Mucosa of gallbladder (tissue), 1 donor: Measurements from ENCODE around the gene ZFPM1. TPM values are rescaled to one million over a fixed set of nuclear protein-coding genes. Genes with fewer than 3 reads are reported as not detected.
"Not testable (repeated sequence)": the region's sequence is repeated elsewhere in the genome, so short reads cannot be mapped to it uniquely, and the experiment has no call there.

Source experiments
- DNase-seq: peaks from one replicate; pipeline ENCODE4 v3.0.0-alpha.2; 2020; ENCODE audit warnings: low spot score
- total RNA-seq: library from RNA; stranded (reverse); gene quantifications from one replicate; pipeline ENCODE4 v1.2.1, GENCODE V29; 2021
- donor health status: DM: no; HTN: no; CAD: no.

The ZFPM1 gene
- 72.0 TPM for total RNA-seq

DNA sequence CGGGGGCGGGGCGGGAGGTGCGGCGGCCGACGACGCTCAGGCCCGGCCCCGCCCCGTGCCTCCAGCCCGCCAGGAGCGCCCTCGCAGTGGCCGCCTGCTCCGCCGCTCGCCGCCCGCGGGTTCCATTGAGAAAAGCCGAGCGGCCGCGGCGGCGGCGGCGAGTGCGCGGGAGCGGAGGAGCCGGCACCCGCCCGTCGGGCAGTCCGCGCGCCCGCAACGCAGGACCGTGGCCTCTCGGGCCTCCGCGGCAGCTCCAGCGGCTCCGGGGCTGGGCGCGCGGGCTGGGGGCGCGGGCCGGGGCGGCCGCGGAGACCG lies at the start of gene ZFPM1:
ZFPM1 (plus strand) TSS at position 64 of the 315 bp plus-strand sequence. CDS start 359 bp downstream, outside the sequence.
- DNase-seq: no peak

DNA sequence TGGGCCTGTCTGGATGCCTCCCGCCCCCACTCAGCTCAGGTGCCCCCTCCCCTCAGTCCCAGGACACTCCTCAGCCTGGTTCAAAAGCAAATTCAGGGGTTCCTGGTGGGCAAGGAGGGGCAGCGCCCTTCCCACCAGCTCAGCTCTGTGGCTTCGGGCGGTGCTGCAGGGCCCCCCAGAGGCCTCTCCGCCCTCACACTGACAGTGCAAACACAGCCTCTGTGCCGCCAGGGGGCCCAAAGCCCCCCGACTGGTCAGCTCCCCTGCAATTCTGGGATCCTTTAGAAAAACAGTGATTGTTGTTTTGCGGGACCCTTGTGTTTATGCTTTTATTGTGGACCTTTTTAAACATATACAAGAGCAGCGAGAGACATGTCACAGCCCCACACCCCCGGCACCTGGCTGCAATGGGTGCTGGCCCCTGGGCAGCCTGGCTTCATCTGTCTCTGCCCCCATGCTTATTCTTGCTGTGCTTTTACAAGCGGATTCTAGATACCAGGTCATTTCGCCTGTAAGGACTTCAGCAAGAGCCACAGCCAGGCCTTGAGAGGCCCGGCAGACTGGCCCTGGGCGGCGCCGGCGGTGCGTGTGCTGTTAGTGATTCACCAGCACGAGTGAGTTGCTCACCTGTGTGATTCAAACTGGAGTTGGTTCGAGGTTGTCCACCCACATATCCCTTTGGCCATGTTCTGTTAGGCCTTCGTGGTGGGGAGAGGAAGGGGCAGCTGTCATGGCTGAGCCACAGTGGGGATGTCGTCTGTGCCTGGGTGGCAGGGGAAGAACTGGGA lies 49.1 kb upstream of the ZFPM1 start:
- DNase-seq: no peak

DNA sequence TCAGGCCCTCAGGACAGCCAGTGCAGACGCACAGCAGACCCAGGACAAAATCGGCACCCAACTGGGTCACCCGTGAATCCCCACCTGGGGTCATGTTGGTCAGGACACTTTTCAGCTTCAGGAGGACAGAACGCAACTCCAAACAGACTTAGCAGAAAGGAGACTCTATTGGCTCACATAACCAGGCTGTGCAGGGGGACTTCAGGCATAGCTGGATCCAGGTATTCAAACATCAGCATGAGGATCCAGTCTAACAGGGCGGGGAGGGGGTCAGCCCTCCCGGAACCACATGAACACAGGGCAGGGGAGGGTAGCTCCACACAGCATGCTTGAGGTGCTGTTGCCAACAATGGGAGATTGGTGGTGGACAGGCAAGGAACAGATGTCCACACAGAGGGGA lies 48.3 kb upstream of the ZFPM1 start:
- no peak for DNase-seq

DNA sequence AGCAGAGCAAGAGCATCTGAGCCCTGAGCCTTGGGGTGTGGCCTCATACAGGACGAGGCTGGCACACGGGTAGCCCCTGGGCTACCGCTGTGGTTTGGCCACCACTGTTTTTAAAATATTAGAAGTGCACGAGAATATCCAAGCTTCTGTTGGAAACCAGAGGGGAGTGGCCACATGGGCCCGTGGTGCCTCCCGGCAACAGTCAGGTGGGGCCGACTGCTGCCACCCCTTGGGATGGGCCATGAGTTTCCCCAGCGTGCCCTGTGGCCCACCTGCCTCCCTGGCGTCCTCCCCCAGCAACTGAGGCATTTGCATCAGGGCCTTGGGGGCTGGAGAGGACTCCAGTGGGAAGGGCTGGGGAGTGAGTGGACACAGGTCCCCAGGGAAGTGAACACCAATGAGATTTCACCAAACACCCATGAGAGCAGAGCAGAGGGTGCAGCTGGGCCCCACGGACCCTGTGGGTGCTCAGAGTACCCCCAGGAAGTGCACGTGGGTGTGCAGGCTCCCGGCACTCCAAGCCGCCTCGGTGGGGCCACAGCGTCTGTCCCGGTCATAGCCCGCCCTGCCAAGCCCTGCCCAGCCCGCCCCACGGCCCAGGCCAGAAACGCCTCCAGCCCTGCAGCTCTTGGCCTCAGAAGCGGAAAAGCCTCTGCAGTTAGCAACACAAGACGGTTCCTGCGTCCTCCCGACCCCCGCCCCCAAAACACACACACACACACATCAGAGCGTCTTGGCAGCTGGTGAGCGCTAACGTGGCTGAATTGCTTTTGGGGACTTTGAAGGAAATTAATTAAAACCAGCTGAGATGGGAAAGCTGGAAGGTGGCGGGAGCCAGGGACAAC lies 47.6 kb upstream of the ZFPM1 start:
- DNase-seq: no peak

DNA sequence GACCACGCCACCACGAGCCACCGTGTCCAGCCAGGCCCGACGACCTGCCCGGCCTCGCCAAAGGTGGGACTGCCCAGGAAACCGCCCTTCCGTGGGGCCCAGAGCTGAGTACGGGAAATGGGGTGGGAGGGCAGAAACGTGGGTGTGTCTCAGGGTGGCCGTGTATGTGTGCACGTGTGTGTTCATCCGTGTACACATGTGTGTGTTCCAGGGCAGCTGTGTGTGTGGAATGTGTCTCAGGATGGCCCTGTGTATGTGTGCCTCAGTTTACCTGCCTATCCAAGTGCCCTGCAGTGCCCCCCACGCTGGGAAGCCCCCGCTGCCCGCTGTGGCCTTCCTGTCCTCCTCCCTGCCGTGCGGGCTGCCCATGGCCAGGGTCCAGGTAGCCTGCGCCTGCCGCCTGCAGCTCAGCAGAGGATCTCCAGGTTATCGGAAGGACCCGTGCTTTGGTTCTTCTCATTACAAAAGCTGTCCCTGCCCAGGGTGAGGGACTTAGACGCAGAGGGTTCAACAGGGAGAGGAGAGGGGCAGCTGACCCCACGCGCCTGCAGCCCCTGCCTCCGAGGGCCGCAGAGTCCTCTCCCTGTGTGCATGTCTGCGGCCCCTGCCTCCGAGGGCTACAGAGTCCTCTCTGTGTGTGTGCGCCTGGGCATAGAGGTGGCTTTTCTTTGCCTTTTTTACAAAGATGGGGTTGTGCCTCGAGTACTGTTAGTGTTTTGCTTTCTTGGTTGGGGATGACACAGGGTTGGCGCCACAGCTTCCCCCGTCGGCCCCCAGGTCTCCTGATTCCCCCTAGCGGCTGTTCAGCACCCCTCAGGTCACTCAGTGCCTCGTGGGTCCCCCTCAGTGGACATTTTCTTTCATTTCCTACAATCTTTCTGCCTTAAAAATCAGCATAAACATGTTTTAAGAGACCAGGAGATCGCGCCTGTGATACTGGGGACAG lies 46.7 kb upstream of the ZFPM1 start:
- no peak for DNase-seq

DNA sequence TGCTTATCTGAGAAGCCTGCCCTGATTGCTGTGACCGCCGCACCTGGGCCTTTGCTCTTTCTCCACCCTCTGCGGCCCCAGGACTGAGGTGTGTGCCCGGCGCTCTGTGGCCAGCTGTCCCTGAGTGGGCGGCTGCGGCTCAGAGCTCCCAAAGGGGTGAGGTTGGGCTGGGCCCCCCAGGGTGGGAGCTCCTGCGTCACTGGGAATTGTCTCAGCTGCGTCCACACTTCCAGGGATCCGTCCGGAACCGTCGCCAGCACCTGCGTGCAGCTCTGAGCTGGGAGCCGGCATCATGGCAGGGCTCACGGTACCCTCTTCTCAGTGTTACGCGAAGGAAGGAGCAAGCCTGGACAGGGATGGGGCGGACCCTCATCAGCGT lies 46.0 kb upstream of the ZFPM1 start:
- no peak for DNase-seq

DNA sequence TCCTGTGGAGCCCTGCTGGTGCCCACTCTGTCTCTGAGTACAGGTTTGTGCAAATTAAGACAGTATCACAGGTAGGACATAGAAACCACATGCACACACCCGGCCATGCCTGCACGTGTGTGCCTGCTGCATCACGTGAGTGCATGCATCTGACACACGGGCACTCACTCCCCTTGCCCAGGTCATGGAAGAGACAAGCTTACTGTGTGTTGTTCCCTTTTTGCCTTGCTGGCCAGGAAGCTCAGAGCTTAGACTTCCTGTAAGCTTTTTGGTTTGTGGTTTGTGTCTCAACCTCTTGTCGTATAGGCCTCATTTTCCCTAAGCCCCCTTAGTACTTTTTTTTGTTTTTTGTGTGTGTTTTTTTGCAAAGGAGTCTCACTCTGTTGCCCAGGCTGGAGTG lies 45.3 kb upstream of the ZFPM1 start:
- DNase-seq: no peak

DNA sequence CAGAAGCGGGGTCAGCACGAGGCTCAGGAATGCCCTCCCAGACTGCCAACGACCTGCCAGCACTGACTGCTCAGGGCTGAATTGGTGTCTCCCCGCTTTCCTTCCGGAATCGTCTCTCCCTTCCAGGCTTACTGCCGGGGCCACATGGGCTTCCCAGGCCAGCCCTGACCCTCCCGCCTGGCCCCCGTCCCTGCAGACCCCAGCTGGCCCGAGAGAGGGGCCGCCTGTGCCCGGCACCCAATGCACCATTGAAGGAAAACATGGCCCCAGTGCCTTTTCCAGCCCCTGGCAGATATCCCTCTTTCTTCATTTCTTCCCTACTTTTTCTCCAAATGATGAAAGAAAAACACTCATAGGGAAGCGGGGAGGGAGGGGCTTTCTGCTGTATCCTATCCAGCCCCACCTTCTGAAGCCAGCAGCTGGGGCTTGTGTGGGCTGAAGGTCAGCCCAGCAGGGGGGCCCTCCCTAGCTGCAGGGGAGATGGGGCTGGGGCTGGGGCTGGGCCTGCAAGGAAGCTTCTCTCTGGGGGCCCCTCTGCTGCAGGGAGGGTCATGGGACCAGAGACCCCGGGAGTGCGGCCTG lies 44.4 kb upstream of the ZFPM1 start:
- no peak for DNase-seq

DNA sequence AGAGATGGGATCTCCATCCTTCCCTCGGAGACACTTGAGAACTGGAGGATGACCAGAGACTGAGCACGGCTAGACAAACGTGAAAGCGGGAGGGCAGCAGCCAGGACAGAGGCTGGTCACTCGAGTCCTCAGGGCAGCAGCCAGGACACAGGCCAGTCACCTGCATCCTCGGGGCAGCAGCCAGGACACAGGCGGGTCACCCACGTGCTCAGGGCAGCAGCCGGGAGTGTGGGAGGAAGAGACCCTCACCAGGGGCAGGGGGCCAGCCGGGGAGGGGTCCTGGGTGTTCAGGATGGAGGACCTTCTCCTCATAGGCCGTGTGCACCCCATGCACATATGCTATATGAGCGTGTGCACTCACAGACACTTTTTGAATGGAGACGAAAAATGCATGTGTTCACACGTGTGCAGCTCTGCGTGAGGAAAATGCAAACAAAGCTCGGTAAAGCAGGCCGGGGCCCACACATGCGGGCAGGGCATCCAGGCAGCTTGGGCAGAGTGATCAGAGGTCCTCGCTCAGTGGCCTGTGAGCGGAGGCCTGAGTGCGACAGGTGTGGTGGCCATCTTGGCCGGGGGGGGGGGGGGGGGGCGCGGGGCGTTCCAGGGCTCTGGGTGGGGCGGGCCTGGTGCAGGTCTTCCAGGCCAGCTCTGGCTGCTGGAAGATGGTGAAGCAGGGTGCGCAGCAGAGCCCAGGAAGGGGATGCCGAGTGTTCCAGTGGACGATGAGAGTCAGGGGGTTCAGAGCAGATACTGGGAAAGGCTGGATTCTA lies 43.6 kb upstream of the ZFPM1 start:
- no peak for DNase-seq

DNA sequence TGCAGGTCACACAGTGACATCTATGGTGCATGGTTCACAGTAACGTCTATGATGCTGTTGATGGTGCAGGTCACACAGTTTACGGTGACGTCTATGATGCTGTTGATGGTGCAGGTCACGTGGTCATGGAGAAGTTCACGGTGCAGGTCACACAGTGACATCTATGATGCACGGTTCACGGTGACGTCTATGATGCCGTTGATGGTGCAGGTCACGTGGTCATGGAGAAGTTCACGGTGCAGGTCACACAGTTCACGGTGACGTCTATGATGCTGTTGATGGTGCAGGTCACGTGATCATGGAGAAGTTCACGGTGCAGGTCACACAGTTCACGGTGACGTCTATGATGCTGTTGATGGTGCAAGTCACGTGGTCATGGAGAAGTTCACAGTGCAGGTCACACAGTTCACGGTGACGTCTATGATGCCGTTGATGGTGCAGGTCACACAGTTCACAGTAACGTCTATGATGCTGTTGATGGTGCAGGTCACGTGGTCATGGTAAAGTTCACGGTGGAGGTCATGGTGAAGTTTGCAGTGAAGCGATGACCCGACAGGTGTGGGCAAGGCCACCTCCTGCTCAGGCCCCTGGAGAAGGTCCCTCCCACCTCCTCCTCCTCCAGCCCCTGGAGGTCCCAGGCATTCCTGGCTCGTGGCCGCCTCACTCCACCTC lies 42.6 kb upstream of the ZFPM1 start:
- not testable (repeated sequence) for DNase-seq

DNA sequence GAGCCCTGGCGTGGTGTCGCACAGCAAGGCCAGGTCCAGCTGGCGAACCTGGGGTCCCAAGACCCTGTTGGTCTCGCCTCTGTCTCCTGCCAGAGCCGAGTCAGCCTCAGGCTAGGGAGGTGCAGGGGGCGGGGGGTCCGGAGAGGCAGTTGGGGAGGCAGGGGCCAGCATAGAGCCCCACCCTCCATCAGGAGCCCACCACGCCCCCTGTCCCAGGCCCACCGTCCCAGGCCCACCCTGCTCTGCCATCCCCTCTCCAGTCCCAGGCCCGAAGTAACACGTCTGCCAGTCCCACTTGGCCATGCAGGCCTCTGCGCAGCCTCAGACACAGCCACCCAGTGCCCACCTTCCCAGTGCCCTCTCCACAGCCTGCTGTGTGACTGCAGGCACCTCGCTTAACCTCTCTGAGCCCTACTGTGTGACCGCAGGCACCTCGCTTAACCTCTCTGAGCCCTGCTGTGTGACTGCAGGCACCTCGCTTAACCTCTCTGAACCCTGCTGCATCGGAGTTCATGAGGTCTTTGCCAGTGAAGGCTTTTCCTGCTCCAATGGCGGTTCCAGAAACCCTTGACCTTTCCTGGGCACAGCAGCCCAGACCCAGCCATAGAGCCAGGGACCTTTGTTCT lies 41.0 kb upstream of the ZFPM1 start:
- DNase-seq: no peak

DNA sequence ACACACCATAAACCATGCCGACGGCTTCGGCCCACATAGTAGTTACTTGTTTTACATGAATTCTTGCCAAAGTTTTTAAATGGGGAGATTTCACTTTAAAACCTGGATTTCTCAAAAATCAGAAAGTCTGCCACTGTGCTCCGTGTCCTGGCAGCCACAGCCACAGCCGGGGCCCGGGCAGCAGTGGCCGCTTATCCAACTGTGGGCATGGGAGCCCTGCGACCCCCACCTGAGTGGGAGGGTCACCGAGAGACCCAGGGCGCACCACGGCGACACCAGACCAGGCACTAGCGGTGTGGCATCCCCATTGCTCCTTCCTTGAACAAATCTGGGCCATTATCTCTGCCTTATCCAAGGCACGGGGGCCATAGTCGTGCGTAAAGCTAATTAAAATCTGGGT lies 40.3 kb upstream of the ZFPM1 start:
- no peak for DNase-seq

DNA sequence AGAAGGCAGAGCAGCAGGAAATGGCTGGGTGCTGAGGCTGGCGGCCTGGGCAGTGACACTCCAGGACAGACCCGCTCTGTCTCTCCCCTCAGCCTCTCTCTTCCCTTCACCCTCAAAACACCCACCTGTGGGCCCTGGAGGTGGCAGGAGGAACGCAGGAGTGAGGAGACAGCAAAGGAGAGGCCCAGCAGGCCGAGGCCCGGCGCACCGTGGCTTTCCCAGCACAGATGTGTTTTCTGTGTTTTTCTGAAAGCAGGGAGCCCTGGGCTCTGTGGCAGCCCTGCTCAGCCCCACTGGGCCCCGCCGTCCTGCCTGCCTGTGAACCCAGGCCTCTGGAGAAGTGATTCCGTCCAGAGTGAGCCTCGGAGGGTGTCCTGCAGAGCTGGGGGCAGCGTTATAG lies 39.8 kb upstream of the ZFPM1 start:
- no peak for DNase-seq

DNA sequence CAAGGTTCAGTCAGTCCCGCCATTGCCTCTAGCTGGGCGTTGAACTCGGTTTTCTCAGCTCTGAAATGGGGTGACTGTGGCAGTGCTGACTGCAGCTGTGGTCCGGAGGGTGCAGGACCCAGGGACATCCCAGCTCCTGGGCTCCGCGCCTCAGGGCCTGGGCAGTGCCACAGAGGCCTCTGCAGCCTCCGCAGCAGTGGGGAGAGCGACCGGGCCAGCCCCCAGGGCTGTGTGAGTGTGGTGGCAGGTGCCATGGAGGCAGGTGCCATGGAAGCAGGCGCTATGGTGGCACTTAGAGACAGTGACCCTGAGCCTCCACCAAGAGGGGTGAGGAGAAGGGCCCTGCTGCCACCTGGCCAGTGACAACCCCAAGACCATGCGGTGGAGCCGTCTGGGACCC lies 39.4 kb upstream of the ZFPM1 start:
- DNase-seq: no peak

DNA sequence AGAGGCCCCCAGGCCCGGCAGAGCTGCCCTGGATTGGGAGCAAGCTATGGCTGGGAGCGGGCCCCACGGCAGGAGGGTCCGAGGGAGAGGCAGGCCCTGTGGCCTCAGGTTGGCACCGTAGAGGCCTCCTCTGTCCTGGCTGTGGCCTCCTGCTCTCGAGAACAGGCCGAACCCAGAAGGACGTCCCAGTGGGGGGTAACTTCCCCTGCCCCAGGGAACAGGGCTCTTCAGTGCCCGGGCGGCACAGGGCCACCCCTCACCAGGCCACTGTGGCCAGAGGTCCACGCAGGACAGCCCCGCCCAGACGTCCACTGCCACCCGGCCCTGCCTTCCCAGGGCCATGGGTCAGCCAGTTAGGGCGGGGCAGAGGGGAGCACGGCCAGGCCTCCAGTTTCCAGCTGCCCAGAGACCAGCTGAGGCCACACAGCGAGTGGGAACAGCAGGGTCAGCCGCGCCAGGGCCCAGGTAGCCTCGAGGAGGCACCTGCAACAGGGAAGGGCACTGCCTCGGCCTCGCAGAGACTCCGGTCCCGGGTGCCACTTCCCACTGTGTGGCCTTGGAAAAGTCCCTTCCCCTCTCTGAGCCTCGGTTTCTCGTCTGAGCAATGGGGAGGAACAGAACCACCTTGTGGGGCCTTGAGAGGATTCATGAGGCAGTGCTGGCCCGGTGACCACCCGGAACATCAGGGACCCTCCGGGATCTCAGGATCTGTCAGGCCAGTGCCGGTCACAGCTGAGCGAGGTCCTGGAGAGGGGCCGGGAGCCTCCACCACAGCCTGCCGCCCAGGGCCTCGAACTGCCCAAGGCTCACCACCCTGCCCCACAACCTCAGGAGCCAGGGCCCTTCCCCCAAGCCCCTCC lies 38.3 kb upstream of the ZFPM1 start:
- no peak for DNase-seq

DNA sequence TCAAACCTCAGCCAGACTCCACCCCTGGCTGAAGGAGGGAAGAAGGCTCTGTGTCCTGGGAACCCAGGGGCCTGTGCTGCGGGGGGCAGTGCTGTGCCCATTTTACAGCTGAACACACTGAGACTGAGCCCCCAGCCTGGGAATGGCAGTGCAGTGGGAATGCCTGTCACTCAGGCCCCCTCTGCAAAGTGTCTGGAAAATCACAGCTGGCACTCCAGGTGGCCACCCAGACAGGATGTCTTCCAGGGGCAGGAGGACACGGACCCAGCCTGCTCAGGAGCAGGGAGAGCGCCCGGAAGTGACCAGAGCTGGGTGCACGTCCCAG lies 37.7 kb upstream of the ZFPM1 start:
- DNase-seq: no peak

DNA sequence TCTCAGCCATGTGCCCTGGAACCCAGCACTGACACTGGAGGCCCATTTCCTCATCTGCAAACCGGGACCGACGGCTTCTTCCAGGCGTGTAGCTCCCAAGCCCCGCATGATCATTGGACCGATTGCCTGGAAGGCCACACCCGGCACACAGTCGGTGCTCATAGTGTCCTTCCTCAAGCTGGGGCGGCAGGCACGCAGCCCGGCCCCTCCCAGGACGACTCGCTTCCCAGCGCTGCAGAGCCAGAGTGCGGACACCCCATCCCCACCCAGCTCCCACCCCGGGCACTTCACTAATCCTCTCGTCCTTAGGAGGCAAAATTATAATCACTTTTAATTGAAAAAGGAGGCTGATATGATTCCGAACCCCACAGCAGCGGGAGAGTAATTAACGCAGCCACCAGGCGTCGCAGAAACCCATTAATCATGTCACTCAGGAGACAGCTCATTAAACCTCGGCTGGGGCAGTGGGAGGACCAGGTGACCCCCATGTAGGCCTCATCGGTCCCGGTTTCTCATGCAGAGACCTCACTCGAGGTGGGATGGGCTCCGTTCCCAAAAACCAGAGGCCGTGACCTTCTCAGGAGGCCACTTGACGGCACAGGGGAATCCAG lies 37.3 kb upstream of the ZFPM1 start:
- DNase-seq: no peak

DNA sequence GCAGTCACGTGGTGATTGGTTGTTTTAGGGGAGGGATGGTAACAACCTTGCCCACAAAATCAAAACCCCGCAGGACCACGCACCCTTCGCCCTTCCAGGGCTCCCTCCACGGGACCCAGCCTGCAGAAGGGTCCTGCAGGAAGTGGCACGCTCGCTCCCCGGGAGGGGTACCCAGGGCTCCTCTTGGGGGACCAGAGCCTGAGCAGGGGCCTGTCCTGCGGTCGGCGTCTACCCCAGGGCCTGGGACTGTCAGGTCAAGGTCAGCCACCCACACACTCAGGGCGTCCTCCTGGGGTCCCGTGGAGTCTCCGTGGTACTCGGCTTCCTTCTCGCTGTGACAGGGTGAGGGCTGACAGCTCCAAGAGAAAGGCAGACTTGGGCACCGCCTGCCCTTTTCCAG lies 36.4 kb upstream of the ZFPM1 start:
- DNase-seq: no peak
